Neuronal stem cell (in vitro differentiated cells): ENCODE results near the gene NOL12.

Experiments
- DNase-seq: peaks from one replicate; pipeline ENCODE4 v3.0.0-alpha.2; 2013; ENCODE audit warnings: low spot score
- H2AFZ ChIP-seq: one replicate; pipeline ENCODE4 v1.6.1; 2013; ENCODE audit warnings: mild to moderate bottlenecking, low read length, inconsistent platforms
- H2AK5ac ChIP-seq: 2 replicates; pipeline ENCODE4 v1.6.1; 2013; ENCODE audit warnings: low read depth, mild to moderate bottlenecking, inconsistent platforms, low read length, moderate library complexity, mixed read lengths
- H2BK120ac ChIP-seq: 2 replicates; pipeline ENCODE4 v1.6.1; 2013; ENCODE audit warnings: low read depth, mild to moderate bottlenecking, inconsistent platforms, low read length, moderate library complexity, mixed read lengths
- H2BK12ac ChIP-seq: one replicate; pipeline ENCODE4 v1.6.1; 2013; ENCODE audit warnings: low read length, inconsistent platforms
- H2BK15ac ChIP-seq: 2 replicates; pipeline ENCODE4 v1.6.1; 2013; ENCODE audit warnings: mild to moderate bottlenecking, low read length, inconsistent platforms, mixed read lengths
- H2BK5ac ChIP-seq: one replicate; pipeline ENCODE4 v1.6.1; 2013; ENCODE audit warnings: inconsistent platforms, mild to moderate bottlenecking, low read length, moderate library complexity
- H3K14ac ChIP-seq: one replicate; pipeline ENCODE4 v1.6.1; 2013; ENCODE audit warnings: low read length, inconsistent platforms
- H3K18ac ChIP-seq: 2 replicates; pipeline ENCODE4 v1.6.1; 2013; ENCODE audit warnings: low read length, inconsistent platforms
- H3K23ac ChIP-seq: 2 replicates; pipeline ENCODE4 v1.6.1; 2013; ENCODE audit warnings: low read depth, mild to moderate bottlenecking, mixed read lengths, low read length, inconsistent platforms; ENCODE audit not compliant: poor library complexity
- H3K27ac ChIP-seq: replicated peaks from 3 replicates; pipeline ENCODE4 v1.5.1; 2013; ENCODE audit warnings: low read length, inconsistent platforms
- H3K27me3 ChIP-seq, 3 experiments: 2 replicates each; pipeline ENCODE4 v1.6.1; 2013; ENCODE audit warnings: low read length in 3 of 3, mild to moderate bottlenecking in 2 of 3, inconsistent platforms in 1 of 3, low read depth in 1 of 3, mixed read lengths in 1 of 3, moderate library complexity in 1 of 3; ENCODE audit not compliant: control insufficient read depth in 3 of 3, insufficient read depth in 3 of 3
- H3K36me3 ChIP-seq, 2 donors: replicated peaks in 1 of 2; 2 replicates each; pipeline ENCODE4 v1.6.1; 2013; ENCODE audit warnings: low read length in 2 of 2; ENCODE audit not compliant: control insufficient read depth in 2 of 2, insufficient read depth in 2 of 2
- H3K4ac ChIP-seq: 2 replicates; pipeline ENCODE4 v1.6.1; 2013; ENCODE audit warnings: inconsistent platforms, mild to moderate bottlenecking, low read length, moderate library complexity
- H3K4me1 ChIP-seq, 2 donors: 1 replicate in 1 of 2; 2 replicates in 1 of 2; pipeline ENCODE4 v1.6.1; 2013; ENCODE audit warnings: low read length in 2 of 2, low read depth in 1 of 2; ENCODE audit not compliant: control insufficient read depth in 2 of 2, insufficient read depth in 1 of 2
- H3K4me2 ChIP-seq: one replicate; pipeline ENCODE4 v1.6.1; 2013; ENCODE audit warnings: mild to moderate bottlenecking, low read length, inconsistent platforms; ENCODE audit not compliant: insufficient read depth, poor library complexity, severe bottlenecking
- H3K4me3 ChIP-seq, 2 donors: 2 replicates each; pipeline ENCODE4 v1.5.1; 2013; ENCODE audit warnings: low read length in 2 of 2, mild to moderate bottlenecking in 2 of 2, inconsistent platforms in 1 of 2, moderate library complexity in 1 of 2
- H3K79me1 ChIP-seq: one replicate; pipeline ENCODE4 v1.6.1; 2013; ENCODE audit warnings: low read depth, mild to moderate bottlenecking, inconsistent platforms, low read length, moderate library complexity
- H3K9ac ChIP-seq: one replicate; pipeline ENCODE4 v1.6.1; 2013; ENCODE audit warnings: mild to moderate bottlenecking, low read depth, low read length, inconsistent platforms; ENCODE audit not compliant: poor library complexity
- H3K9me3 ChIP-seq, 2 donors: replicated peaks in 1 of 2; 2 replicates each; pipeline versions ENCODE3 to v1.6.1; 2013; ENCODE audit warnings: low read length in 2 of 2, mild to moderate bottlenecking in 2 of 2, inconsistent platforms in 1 of 2, low read depth in 1 of 2, mixed read lengths in 1 of 2, moderate library complexity in 1 of 2; ENCODE audit not compliant: control insufficient read depth in 2 of 2, insufficient read depth in 1 of 2
- H4K8ac ChIP-seq: one replicate; pipeline ENCODE4 v1.6.1; 2013; ENCODE audit warnings: low read depth, mild to moderate bottlenecking, inconsistent platforms, low read length, moderate library complexity
- H4K91ac ChIP-seq: one replicate; pipeline ENCODE4 v1.6.1; 2013; ENCODE audit warnings: low read length, low read depth, mild to moderate bottlenecking, inconsistent platforms; ENCODE audit not compliant: poor library complexity
- WGBS, 2 donors: extraction: QIAGEN DNeasy Blood & Tissue Kit; methylation state at CpG; one replicate each; pipeline ENCODE4 v1.1.7; 2013; ENCODE audit warnings: missing lambda C conversion rate in 2 of 2, mixed read lengths in 1 of 2; ENCODE audit not compliant: insufficient read length in 2 of 2, insufficient replicate concordance in 1 of 2; ENCODE audit errors: extremely low coverage in 2 of 2; 5-methylcytosine and 5-hydroxymethylcytosine counted together

NOL12 gene

DNA sequence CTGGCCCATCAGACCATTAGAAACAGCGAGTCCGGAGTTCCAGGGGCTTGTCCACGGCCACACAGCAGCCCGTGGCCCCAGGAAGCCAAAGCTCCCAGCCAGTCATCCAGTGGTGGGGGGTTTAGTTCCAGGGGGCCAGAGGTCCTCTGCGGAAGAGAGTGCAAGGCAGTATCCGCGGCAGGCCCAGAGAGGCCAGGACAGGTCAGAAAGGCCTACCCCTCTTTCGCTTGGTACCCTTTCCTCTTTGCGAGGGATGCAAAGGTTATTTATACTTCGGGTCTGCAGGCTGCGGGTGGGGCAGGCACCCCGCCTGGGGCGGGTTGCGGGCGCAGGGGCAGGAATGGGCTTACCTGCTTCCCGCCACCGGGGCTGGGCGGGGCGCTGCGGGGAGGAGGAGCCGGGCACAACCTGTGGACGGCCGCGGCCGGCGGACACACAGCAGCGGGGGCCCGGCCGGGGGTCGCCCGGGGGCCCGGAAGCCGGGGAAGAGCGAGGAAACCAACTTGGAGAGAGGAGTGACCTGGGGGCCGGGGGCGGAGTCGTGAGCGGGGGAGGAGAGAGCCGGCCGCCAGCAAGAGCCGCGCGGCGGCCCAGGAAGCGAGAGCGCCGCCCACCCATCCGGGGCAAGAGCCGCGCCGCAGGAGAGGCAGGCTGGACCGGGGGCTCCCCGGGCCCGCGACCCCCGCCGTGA is 46.9 kb upstream of the NOL12 start, which contains the start of gene SH3BP1:
Gene SH3BP1, plus strand, starts transcription at position 600 of the 691 bp plus-strand sequence. CDS start 119 bp downstream, outside the sequence.
- Histone ChIP-seq H2BK12ac (peak within 1 kb of the TSS; percentile 53), H3K4me3 (peak within 1 kb of the TSS; percentile 58 to 81), H3K4me1 (peaks cover 19 to 25% of the 10 kb centered on the region in 2 donors), H2BK120ac (peak within 1 kb of the TSS; percentile 35), H3K79me1 (no peaks in the 10 kb centered on the region), H2AFZ (peak within 1 kb of the TSS; percentile 95), H3K18ac (peak within 1 kb of the TSS; percentile 96), H4K91ac (peak within 1 kb of the TSS; percentile 86), H3K27ac (peak within 1 kb of the TSS; percentile 28), H3K9ac (peak within 1 kb of the TSS; percentile 94), H3K36me3 (peaks cover 2 to 15% of the 10 kb centered on the region in 2 donors), H2AK5ac (peak within 1 kb of the TSS; percentile 98), H3K4ac (no peak within 1 kb of the TSS), H3K23ac (peak within 1 kb of the TSS; percentile 90), H3K9me3 (no peaks in the 10 kb centered on the region), H3K14ac (peak within 1 kb of the TSS; percentile 49), H3K4me2 (peak within 1 kb of the TSS; percentile 80), H2BK5ac (peak within 1 kb of the TSS; percentile 19), H3K27me3 (no peaks in the 10 kb centered on the region), H4K8ac (no peak within 1 kb of the TSS), H2BK15ac (peak within 1 kb of the TSS; percentile 98)
- WGBS, 2 donors = no CpG with 5 or more reads among the region's 57 CpGs
- DNase-seq = no peak

DNA sequence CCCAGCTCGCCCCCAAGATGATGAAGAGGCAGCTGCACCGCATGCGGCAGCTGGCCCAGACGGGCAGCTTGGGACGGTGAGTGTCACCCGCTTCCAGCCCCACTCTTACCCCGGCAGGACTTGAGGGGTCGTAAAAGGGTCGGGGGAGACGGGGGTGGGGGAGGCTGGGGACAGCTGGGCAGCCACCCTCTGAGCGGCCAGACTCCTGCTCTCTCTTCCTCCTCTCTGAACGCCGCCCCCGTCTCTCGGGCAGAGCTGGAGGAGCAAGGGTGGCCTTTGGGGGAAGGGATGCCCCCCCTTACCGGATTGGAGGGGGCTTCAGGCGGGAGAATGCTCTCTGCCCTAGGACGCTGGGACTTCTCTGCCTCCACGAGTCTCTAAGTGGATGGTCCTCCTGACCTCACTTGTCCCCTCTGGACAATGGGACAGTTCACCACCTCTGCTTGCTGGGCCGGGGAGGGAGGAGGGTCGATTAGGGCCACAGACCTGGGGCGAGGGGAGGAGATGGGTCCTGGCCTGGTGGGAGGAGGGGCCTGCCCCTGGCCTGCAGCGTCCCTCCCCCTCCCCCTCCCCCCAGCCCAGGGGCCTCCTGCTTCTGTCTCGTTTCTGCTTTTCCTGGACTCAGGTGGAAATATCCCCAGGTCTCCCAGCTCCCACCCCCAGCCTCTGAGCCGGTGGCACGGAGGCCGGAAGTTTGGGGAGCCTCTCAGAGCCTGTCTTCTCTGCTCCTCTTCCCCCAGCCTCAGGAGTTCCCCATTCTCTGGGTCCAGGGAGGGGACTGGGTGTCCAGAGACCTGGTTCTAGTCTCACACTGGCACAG is 46.2 kb upstream of the NOL12 start:
- H2BK12ac ChIP-seq = peak overlapping the region; percentile 53
- H2BK120ac ChIP-seq = peak overlapping the region; percentile 35
- peak overlapping the region; percentile 58 to 81 for H3K4me3 ChIP-seq
- H3K18ac ChIP-seq = peak overlapping the region; percentile 96
- peak overlapping the region; percentile 94 for H3K9ac ChIP-seq
- H2BK5ac ChIP-seq = peak overlapping the region; percentile 19
- no peak overlapping the region for H4K91ac ChIP-seq
- H4K8ac ChIP-seq = no peak overlapping the region
- H3K36me3 ChIP-seq = peaks cover 5 to 19% of the 10 kb centered on the region in 2 donors
- H2AK5ac ChIP-seq = peak overlapping the region; percentile 98
- peak overlapping the region; percentile 98 for H2BK15ac ChIP-seq
- H3K23ac ChIP-seq = peak overlapping the region; percentile 90
- no peak overlapping the region for H3K4ac ChIP-seq
- no peak for DNase-seq
- H3K4me2 ChIP-seq = peak overlapping the region; percentile 80
- no peaks in the 10 kb centered on the region for H3K79me1 ChIP-seq
- no CpG with 5 or more reads among the region's 27 CpGs for WGBS, 2 donors
- no peak overlapping the region for H3K27ac ChIP-seq
- H3K14ac ChIP-seq = peak overlapping the region; percentile 49
- peaks cover 13 to 17% of the 10 kb centered on the region in 2 donors for H3K4me1 ChIP-seq
- peak overlapping the region; percentile 95 for H2AFZ ChIP-seq
- no peaks in the 10 kb centered on the region for H3K9me3 ChIP-seq
- no peaks in the 10 kb centered on the region for H3K27me3 ChIP-seq

DNA sequence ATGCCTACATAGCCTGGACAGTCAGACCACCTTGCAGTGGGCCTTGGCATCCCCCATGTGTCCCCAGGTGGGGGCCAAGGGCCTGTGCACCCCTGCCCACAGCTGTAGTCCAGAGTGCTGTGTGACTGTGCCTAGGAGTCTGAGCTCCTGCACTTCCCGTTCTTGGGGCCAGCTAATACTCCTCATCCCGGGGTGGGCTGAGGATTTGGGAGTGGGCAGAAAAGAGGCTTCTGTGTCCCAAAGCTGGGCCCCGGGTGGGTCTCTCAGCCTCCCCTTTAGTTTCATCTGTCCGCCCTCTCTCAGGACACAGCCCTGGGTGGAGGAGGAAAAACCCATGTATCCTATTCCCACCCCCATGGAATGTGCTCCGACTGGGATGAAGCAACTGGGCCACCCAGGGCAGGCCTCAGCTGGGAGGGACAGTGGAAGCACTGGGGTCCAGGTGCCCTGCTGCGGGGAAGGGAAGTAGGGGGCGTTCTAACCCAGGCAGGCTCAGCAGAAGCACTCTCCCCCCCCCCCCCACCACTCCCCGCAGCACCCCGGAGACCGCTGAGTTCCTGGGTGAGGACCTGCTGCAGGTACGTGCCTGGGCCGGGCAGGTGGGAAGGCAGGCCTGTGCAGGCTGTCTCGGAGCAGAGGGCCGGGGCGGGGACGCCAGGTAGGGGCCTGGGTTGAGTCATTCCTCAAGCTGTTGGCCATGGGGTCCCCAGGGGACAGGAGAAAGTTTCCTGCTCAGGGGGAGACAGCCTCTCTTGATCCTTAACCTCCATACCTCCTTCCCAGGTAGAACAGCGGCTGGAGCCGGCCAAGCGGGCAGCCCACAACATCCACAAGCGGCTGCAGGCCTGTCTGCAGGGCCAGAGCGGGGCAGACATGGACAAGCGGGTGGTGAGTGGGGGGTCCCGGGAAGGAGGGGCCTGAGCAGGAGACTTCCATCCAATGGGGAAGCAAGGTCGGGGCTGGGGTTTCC is 45.3 kb upstream of the NOL12 start:
- Histone ChIP-seq H3K4me1 (peaks cover 13 to 17% of the 10 kb centered on the region in 2 donors), H3K79me1 (no peaks in the 10 kb centered on the region), H3K9ac (peak overlapping the region; percentile 65), H4K91ac (peak overlapping the region; percentile 86), H3K27ac (no peak overlapping the region), H2BK15ac (peak overlapping the region; percentile 14), H2BK12ac (peak overlapping the region; percentile 53), H3K4me2 (peak overlapping the region; percentile 43), H3K4ac (no peak overlapping the region), H3K18ac (peak overlapping the region; percentile 96), H2BK120ac (peak overlapping the region; percentile 35), H3K4me3 (peak overlapping the region; percentile 46 to 58), H2BK5ac (peak overlapping the region; percentile 19), H2AFZ (peak overlapping the region; percentile 95), H4K8ac (no peak overlapping the region), H2AK5ac (peak overlapping the region; percentile 98), H3K36me3 (peaks cover 8 to 24% of the 10 kb centered on the region in 2 donors), H3K27me3 (no peaks in the 10 kb centered on the region), H3K9me3 (no peaks in the 10 kb centered on the region), H3K14ac (no peak overlapping the region), H3K23ac (peak overlapping the region; percentile 57)
- no CpG with 5 or more reads among the region's 24 CpGs for WGBS, 2 donors
- no peak for DNase-seq
